GM21360 (cell line): ENCODE results near the gene EFCAB6.

Source experiments
- ATAC-seq: cut with Tn5 transposase; IDR thresholded peaks from one replicate; pipeline ENCODE4 v1.9.1; 2021; ENCODE audit warnings: mild to moderate bottlenecking, moderate library complexity; ENCODE audit not compliant: unreplicated experiment

EFCAB6 gene

DNA sequence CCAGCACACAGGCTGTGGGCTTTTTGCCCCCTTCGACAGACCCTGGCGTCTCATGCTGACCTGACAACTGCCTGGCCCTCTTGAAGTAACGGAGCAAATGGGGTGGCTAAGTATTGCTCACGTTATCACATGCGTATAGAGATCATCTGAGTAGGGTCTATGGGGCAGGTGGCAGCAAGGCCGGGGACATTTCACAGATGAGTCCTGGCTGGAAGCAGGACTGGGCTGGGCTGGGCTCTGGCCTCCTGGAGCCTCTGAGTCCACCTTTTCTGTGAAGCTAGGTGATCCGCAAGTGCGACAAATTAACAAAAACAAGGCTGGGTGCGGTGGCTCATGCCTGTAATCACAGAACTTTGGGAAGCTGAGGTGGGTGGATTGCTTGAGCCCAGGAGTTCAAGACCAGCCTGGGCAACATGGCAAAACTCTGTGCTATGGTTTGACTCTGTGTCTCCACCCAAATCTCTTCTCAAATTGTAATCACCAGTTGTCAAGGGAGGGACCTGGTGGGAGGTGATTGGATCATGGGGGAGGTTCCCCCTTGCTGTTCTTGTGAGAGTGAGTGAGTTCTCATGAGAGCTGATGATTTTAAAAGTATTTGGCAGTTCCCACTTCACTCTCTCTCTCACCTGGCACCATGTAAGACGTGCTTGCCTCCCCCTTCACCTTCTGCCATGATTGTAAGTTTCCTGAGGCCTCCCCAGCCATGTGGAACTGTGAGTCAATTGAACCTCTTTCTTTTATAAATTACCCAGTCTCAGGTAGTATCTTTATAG lies 278.3 kb downstream of the EFCAB6 start:
- no peak for ATAC-seq

GRCh38 chr22:43533156-43533530 lies 279.0 kb downstream of the EFCAB6 start:
- no peak for ATAC-seq

GRCh38 chr22:43532301-43533155 lies 279.6 kb downstream of the EFCAB6 start:
- no peak for ATAC-seq

- no peak for ATAC-seq
Observed at GRCh38 chr22:43531651-43532050, 280.5 kb downstream of the EFCAB6 start.

DNA sequence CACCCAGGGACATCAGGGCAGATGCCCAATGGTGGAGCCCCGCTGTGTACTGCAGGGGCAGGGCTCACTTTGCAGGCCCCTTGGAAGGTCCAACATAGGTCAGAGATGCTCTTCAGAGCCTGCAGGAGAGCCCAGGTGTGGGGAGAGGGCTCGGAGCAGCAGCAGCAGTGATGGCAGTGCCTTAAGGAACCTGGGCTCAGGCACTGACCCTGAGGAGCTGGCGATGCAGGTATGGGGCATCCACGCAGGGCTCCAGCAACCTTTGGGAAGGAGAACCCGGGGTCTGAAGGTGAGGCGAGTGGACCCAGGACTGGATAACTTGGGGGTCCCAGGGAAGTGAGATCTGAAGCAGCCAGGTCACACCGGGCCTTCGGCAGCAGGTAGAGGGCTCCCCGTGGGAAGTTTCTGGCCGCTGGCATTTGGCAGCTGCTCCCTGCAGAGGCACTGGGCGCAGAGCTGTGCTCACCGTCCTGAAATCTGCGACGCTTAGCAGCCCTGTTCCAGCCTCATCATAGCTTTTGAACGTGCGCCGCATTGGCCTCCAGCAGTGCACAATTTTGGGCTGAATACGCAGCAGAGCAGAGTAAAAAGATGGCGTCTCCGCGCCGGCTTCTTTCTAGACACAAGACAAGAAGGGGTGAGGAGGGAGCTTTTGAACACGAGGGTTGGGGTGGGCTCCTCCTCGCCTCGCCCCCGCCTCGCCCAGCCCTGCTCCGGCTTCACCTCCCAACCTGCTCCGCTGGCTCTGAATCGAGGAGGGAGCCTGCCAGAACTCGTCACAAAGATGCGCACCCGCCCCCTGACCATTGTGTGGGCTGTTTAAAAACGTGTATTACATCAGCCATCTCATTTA lies 281.5 kb downstream of the EFCAB6 start:
- ATAC-seq, result no peak

DNA sequence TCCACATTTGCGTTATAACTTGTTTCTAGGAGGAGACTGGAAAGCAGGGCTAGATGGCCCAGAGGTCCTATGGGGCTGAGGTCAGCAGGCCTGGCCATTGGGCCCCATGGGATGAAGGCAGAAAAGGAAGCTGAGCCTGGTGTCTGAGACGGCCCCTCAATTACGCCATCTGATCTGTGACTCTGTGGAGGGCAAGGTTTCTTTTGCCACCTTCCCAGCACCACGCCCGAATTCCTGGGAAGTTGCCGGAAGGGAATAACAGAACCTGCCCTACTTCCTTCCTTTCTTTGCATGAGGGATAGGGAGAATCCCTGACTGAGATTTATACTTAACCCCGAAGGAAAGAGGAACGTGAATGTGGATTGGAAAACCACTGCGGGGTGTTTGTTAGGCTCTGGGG lies 282.2 kb downstream of the EFCAB6 start:
- no peak for ATAC-seq

DNA sequence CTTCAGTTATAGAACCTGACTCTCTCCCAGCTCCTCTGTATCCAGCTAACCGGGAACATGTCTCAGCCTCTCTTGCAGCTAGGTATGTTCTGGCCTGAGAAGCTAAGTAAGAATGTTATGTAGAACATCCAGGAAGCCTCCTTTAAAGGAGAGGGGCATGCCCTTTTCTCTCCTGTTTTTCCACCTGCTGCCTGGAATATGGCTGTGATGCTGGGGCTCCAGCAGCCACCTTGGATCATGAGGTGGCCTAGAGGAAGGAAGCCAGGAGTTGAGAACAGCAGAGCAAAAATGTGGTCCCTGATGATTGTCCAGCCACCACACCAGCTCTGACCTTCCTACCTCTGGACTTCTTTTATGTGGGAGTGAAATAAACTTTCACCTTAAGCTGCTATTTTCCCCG lies 282.6 kb downstream of the EFCAB6 start:
- no peak for ATAC-seq

GRCh38 chr22:43528601-43529360 lies 283.3 kb downstream of the EFCAB6 start:
- no peak for ATAC-seq

DNA sequence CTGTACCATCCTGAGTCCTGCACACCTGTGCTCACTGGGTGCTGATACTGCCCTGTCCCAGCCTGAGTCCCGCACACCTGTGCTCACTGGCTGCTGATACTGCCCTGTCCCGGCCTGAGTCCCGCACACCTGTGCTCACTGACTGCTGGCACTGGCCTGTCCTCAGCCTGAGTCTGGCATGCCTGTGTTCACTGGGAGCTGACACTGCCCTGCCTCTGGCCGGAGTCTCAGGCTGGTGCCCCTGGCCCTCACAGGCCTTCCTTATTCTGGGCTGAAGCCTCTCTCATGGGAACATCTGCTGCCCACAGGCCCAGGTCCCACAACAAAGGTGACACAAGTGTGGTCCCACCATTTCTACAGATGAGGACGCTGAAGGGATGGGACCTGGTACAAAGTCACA lies 285.2 kb downstream of the EFCAB6 start:
- no peak for ATAC-seq

- no peak for ATAC-seq
Observed at GRCh38 chr22:43526117-43526655, 285.9 kb downstream of the EFCAB6 start.

GRCh38 chr22:43521716-43522115 lies 290.4 kb downstream of the EFCAB6 start:
- no peak for ATAC-seq

DNA sequence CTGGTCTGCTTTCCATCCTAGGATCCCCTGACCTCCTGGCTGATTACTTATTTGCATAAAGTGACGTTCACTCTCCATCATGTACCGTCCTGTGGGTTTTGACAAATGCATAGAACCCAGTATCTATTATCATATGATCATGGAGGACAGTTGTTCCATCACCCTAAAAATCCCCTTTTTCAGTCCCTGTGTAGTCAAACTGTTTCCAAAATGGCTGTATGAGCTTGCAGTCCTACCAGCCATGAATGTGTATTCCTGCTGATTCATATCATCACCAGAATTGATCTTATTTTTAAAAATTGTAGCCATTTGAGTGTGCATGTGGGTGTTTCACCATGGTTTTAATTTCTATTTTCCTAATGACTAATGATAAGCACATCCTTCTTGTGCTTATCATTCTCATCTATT lies 291.5 kb downstream of the EFCAB6 start:
- ATAC-seq, result peak; percentile 46

- no peak for ATAC-seq
Observed at GRCh38 chr22:43516996-43517635, 295.0 kb downstream of the EFCAB6 start.

- no peak for ATAC-seq
Observed at GRCh38 chr22:43516386-43516785, 295.7 kb downstream of the EFCAB6 start.

DNA sequence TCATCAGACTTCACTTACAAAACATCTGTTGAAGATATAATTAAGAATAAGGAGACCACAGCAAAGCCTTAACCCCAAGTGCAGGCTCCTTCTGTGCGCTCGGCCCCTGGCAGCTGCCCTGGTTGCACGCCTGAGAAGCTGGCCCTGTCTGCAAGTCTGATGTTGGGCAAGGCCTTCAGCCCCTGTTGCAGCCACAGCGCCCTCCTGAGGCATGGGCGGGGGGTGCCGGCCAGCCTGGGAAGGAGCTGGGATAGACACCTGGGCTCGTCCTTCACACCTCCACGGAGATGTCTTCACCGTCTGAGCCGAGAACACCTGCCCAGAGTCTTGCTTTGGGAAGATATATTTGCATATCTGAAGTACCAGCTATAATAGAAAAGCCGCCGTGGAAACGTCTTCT lies 296.2 kb downstream of the EFCAB6 start:
- ATAC-seq, result no peak

- no peak for ATAC-seq
Observed at GRCh38 chr22:43515411-43515810, 296.7 kb downstream of the EFCAB6 start.

DNA sequence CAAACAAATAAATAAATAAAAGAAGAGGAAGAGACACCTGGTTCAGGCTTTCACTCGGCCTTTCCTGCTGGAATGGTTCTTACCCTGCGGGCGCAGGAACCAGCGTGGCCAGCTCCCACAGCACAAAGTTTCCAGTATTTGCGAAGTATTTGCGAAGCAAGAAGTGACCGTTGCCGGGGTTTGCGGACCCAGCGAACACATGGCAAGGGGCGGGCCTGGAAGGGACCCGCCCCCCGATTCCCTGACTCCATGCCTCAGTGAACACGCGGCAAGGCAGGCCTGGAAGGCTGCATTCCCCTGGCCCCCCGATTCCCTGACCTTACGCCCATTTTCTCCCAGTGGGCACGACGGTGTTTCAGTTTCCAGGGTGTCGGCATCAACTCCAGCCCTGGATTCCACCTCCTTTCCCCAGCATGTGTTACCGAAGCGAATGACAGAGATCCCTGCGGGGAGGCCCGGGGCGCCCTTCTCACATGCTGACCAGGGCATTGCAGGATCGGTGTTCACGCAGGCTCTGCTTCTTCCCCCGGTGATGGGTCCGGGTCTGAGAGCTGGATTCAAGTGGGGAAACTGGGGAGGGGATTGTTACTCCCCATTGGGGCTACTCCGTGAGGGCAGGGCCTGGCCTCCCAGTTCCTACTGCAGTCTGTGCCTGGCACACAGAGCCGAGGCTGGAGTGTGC lies 297.5 kb downstream of the EFCAB6 start:
- ATAC-seq, result no peak

DNA sequence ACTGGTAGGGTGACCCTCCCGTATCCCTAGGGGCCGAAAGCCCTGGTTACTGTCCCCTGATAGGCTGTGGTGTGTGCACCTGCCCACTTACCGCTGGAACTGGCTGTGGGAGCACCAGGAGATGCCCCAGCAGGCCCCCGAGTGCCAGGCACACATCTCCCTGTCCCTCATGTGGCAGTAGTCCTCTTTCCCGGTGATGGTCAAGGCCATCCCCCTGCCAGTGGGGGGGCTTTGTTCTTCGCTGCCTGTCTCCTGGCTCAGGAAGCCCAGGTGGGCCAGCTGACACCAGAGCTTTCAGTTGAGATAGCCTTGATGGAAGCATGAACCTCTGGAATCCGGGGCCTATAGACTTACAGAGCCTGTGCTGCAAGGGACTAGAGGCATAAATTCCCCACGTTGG lies 299.8 kb downstream of the EFCAB6 start:
- no peak for ATAC-seq

DNA sequence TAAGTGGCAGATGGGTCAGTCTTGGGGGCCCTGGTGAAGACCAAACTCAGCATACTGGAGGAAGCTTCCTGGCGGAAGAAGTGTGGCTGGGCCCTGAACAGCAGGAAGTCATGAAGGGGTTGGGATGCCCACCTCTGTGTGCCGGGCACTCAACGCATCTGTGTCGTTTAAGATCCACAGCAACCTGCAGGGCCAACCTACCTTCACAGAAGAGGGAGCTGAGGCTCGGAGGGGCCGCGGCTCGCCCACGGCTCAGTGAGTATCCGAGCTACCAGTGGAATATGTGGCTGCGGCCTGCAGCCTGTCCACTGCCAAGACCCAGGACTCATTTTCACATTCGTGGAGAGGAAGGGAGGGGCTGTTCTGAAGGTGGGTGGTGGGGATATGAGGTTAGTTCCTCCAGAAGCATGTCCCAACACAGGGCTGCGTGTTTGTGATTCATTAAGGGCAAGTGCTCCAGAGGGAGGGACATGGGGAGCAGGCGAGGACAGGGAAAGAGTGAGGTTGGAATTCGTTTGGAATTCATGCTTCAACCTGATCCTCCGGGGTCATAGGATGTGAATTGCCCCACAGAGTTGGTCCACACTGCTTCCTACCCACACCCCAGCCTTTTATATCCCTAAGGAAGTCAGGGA lies 300.7 kb downstream of the EFCAB6 start:
- no peak for ATAC-seq
